GOT3 (cell line): ENCODE measurements around the gene AAMDC.
"Not testable (repeated sequence)": the region's sequence is repeated elsewhere in the genome, so short reads cannot be mapped to it uniquely, and the experiment has no call there.

Experiments
- DNase-seq: peaks from one replicate; lab custom pipeline; 2025; ENCODE audit warnings: mixed read lengths; lab: John Stamatoyannopoulos, UW

AAMDC gene

GRCh38 chr11:77821349-77821851 lies 456 bp downstream of the AAMDC start:
- DNase-seq, result no peak

- DNase-seq, result not testable (repeated sequence)
Measured at GRCh38 chr11:77822126-77822525, 1.2 kb downstream of the AAMDC start.

- no peak for DNase-seq
Measured at GRCh38 chr11:77823775-77824174, 2.8 kb downstream of the AAMDC start.

- DNase-seq, result no peak
Measured at GRCh38 chr11:77828926-77829325, 8.0 kb downstream of the AAMDC start.

GRCh38 chr11:77833302-77833701 lies 12.4 kb downstream of the AAMDC start:
- no peak for DNase-seq

- DNase-seq, result no peak
Measured at GRCh38 chr11:77842441-77843121, 21.6 kb downstream of the AAMDC start.

- DNase-seq, result not testable (repeated sequence)
Measured at GRCh38 chr11:77843700-77844099, 22.8 kb downstream of the AAMDC start.

- DNase-seq, result no peak
Measured at GRCh38 chr11:77851503-77851902, 30.6 kb downstream of the AAMDC start.

GRCh38 chr11:77854838-77855237 lies 33.9 kb downstream of the AAMDC start:
- no peak for DNase-seq

- DNase-seq, result not testable (repeated sequence)
Measured at GRCh38 chr11:77857906-77858457, 37.0 kb downstream of the AAMDC start.

- not testable (repeated sequence) for DNase-seq
Measured at GRCh38 chr11:77861444-77861843, 40.5 kb downstream of the AAMDC start.

GRCh38 chr11:77865805-77866204 lies 44.9 kb downstream of the AAMDC start:
- DNase-seq, result no peak

GRCh38 chr11:77866336-77866735 lies 45.4 kb downstream of the AAMDC start:
- DNase-seq, result no peak

GRCh38 chr11:77868744-77869143 lies 47.8 kb downstream of the AAMDC start:
- no peak for DNase-seq

- DNase-seq, result no peak
Measured at GRCh38 chr11:77871855-77872254, 50.9 kb downstream of the AAMDC start.

- DNase-seq, result no peak
Measured at GRCh38 chr11:77873345-77873744, 52.4 kb downstream of the AAMDC start.

GRCh38 chr11:77874206-77874605 lies 53.3 kb downstream of the AAMDC start:
- no peak for DNase-seq

GRCh38 chr11:77876045-77876444 lies 55.1 kb downstream of the AAMDC start:
- no peak for DNase-seq

GRCh38 chr11:77878247-77878646 lies 57.3 kb downstream of the AAMDC start:
- not testable (repeated sequence) for DNase-seq

GRCh38 chr11:77879218-77879617 lies 58.3 kb downstream of the AAMDC start:
- no peak for DNase-seq

- no peak for DNase-seq
Measured at GRCh38 chr11:77882396-77882795, 61.5 kb downstream of the AAMDC start.

- no peak for DNase-seq
Measured at GRCh38 chr11:77883775-77884174, 62.8 kb downstream of the AAMDC start.

GRCh38 chr11:77884186-77884828 lies 63.4 kb downstream of the AAMDC start:
- DNase-seq, result no peak
